NT2/D1 (cell line): Measurements from ENCODE around the gene LDLRAD3.

Experiments
- DNase-seq: peaks from one replicate; pipeline ENCODE4 v3.0.0-alpha.2; 2011; ENCODE audit warnings: low read depth, low spot score
- H3K27me3 ChIP-seq: 2 replicates; pipeline ENCODE4 v1.6.0; 2011; ENCODE audit warnings: mild to moderate bottlenecking; ENCODE audit not compliant: insufficient read length, insufficient read depth
- H3K36me3 ChIP-seq: 2 replicates; pipeline ENCODE4 v1.6.1; 2011; ENCODE audit warnings: mild to moderate bottlenecking, low read length, mixed read lengths; ENCODE audit not compliant: insufficient read depth, insufficient read length
- H3K4me1 ChIP-seq: 2 replicates; pipeline ENCODE4 v1.5.1; 2011; ENCODE audit not compliant: insufficient read depth, insufficient read length
- H3K4me3 ChIP-seq: 2 replicates; pipeline ENCODE4 v1.5.1; 2011; ENCODE audit warnings: low read depth; ENCODE audit not compliant: insufficient read length
- H3K9ac ChIP-seq: 2 replicates; pipeline ENCODE4 v1.6.0; 2011; ENCODE audit warnings: low read depth; ENCODE audit not compliant: insufficient read length
- H3K9me3 ChIP-seq: 2 replicates; pipeline ENCODE4 v1.5.1; 2011; ENCODE audit warnings: mild to moderate bottlenecking, low read length; ENCODE audit not compliant: insufficient read depth
- SUZ12 ChIP-seq: IDR thresholded peaks from 2 replicates; pipeline ENCODE4 v1.6.1; 2011; ENCODE audit not compliant: insufficient read length, insufficient read depth; ENCODE audit errors: extremely low read depth
- YY1 ChIP-seq: IDR thresholded peaks from 2 replicates; pipeline ENCODE4 v1.6.1; 2011; ENCODE audit not compliant: insufficient read length, insufficient read depth
- ZNF274 ChIP-seq: IDR thresholded peaks from 2 replicates; pipeline ENCODE4 v1.6.1; 2011; ENCODE audit warnings: mild to moderate bottlenecking, low read depth, low read length

Gene LDLRAD3

DNA sequence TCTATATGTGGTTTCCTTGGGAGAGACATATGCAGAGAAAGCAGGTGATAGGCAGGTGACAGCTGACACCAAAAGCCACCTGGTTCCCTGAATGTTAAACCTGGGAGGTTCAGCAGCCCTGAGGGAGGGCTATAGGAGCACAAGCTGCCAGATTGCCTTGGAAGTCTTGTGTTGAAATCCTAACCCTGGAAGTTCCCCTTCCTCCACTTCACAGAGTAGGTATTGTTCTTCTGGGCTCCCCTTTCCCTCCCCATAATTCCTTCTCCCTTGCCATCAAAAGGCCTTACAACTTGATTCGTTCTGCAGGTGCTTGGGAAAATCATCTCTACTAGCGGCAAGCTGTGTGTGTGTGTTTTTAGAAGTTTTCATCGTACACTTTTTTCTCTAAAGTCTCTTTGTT is 5.4 kb downstream of the LDLRAD3 start:
- Histone ChIP-seq H3K4me3 (no peak overlapping the region), H3K9ac (no peak overlapping the region), H3K27me3 (no peaks in the 10 kb centered on the region), H3K9me3 (no peaks in the 10 kb centered on the region), H3K36me3 (no peaks in the 10 kb centered on the region), H3K4me1 (peaks cover 8% of the 10 kb centered on the region)
- TF ChIP-seq ZNF274, result no peak
- no peak for TF ChIP-seq SUZ12
- TF ChIP-seq YY1, result no peak
- no peak for DNase-seq

GRCh38 chr11:35950082-35950481 is 6.2 kb downstream of the LDLRAD3 start:
- H3K9me3 ChIP-seq, result no peaks in the 10 kb centered on the region
- H3K9ac ChIP-seq, result no peak overlapping the region
- H3K4me3 ChIP-seq, result no peak overlapping the region
- H3K4me1 ChIP-seq, result peaks cover 6% of the 10 kb centered on the region
- H3K27me3 ChIP-seq, result no peaks in the 10 kb centered on the region
- H3K36me3 ChIP-seq, result no peaks in the 10 kb centered on the region
- no peak for TF ChIP-seq SUZ12
- no peak for TF ChIP-seq YY1
- no peak for TF ChIP-seq ZNF274
- no peak for DNase-seq

GRCh38 chr11:35951680-35952079 is 7.8 kb downstream of the LDLRAD3 start:
- H3K4me1 ChIP-seq, result peaks cover under 1% of the 10 kb centered on the region
- no peaks in the 10 kb centered on the region for H3K27me3 ChIP-seq
- TF ChIP-seq YY1, result no peak
- no peak for TF ChIP-seq SUZ12
- no peak for TF ChIP-seq ZNF274
- no peak overlapping the region for H3K4me3 ChIP-seq
- DNase-seq, result no peak
- H3K9me3 ChIP-seq, result no peaks in the 10 kb centered on the region
- H3K36me3 ChIP-seq, result no peaks in the 10 kb centered on the region
- no peak overlapping the region for H3K9ac ChIP-seq

- no peaks in the 10 kb centered on the region for H3K27me3 ChIP-seq
- H3K4me3 ChIP-seq, result no peak overlapping the region
- DNase-seq, result no peak
- H3K9ac ChIP-seq, result no peak overlapping the region
- H3K36me3 ChIP-seq, result no peaks in the 10 kb centered on the region
- no peaks in the 10 kb centered on the region for H3K9me3 ChIP-seq
- no peaks in the 10 kb centered on the region for H3K4me1 ChIP-seq
- no peak for TF ChIP-seq SUZ12
- no peak for TF ChIP-seq ZNF274
- TF ChIP-seq YY1, result no peak
These were observed 9.4 kb downstream of the LDLRAD3 start for GRCh38 chr11:35953081-35953760.

DNA sequence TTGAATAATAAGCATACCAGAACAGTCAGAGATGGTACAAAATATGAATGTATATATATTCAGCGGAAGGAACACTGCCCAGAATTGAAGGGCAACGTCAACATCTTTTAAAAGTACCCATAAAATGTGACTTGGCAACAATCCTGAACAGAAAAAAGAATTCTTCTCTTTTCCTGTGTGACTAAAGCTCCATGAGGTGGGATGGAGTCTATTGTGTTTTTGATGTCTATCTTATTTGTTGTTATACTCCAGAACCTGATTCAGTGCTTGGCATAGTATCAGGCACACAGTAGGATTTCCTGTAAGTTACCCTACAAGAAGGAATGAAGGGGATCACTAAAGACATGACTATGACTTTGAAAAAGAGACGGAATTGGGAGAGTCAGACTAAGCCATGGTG is 10.3 kb downstream of the LDLRAD3 start:
- Histone ChIP-seq H3K9ac (no peak overlapping the region), H3K36me3 (no peaks in the 10 kb centered on the region), H3K9me3 (no peaks in the 10 kb centered on the region), H3K27me3 (no peaks in the 10 kb centered on the region), H3K4me3 (no peak overlapping the region), H3K4me1 (no peaks in the 10 kb centered on the region)
- no peak for TF ChIP-seq ZNF274
- TF ChIP-seq YY1, result no peak
- no peak for TF ChIP-seq SUZ12
- no peak for DNase-seq

GRCh38 chr11:35955636-35956035 is 11.8 kb downstream of the LDLRAD3 start:
- Histone ChIP-seq H3K36me3 (no peaks in the 10 kb centered on the region), H3K4me1 (no peaks in the 10 kb centered on the region), H3K9ac (no peak overlapping the region), H3K9me3 (no peaks in the 10 kb centered on the region), H3K27me3 (no peaks in the 10 kb centered on the region), H3K4me3 (no peak overlapping the region)
- TF ChIP-seq YY1 (no peak), SUZ12 (no peak), ZNF274 (no peak)
- no peak for DNase-seq

- TF ChIP-seq ZNF274 (no peak), SUZ12 (no peak), YY1 (no peak)
- peaks cover 12% of the 10 kb centered on the region for H3K9me3 ChIP-seq
- no peak for DNase-seq
- H3K9ac ChIP-seq, result no peak overlapping the region
- H3K27me3 ChIP-seq, result no peaks in the 10 kb centered on the region
- peaks cover 3% of the 10 kb centered on the region for H3K4me1 ChIP-seq
- no peak overlapping the region for H3K4me3 ChIP-seq
- no peaks in the 10 kb centered on the region for H3K36me3 ChIP-seq
These were observed 18.7 kb downstream of the LDLRAD3 start for GRCh38 chr11:35962369-35963138.
